Measurements from ENCODE around the gene TNFSF11.
"Not testable (repeated sequence)": the region's sequence is repeated elsewhere in the genome, so short reads cannot be mapped to it uniquely, and the experiment has no call there.

The TNFSF11 gene

GRCh38 chr13:42548731-42549551 is 25.0 kb upstream of the TNFSF11 start:
- H3K4me3 ChIP-seq (ENCODE audit: low read length) = peak overlapping the region; percentile 44; the same call in 1 of the 2 replicates
- TF ChIP-seq ZNF274 (IDR thresholded peaks at IDR 0.05; ENCODE audit: low read depth, low read length) = no peak

- H3K4me3 ChIP-seq (ENCODE audit: low read length) = peak overlapping the region; percentile 44; the same call in 1 of the 2 replicates
Observed at GRCh38 chr13:42549552-42549936, 24.4 kb upstream of the TNFSF11 start.

GRCh38 chr13:42551611-42552010 is 22.3 kb upstream of the TNFSF11 start:
- H3K4me3 ChIP-seq (ENCODE audit: low read length) = no peak overlapping the region
- no peak for TF ChIP-seq ZNF274 (IDR thresholded peaks at IDR 0.05; ENCODE audit: low read depth, low read length)

More at GRCh38 chr13:42549552-42549936, 24.4 kb upstream of the TNFSF11 start:
- TF ChIP-seq ZNF274 (IDR thresholded peaks at IDR 0.05; ENCODE audit: low read depth, low read length) = no peak

GRCh38 chr13:42553098-42554046 is 20.6 kb upstream of the TNFSF11 start:
- no peak for TF ChIP-seq ZNF274 (IDR thresholded peaks at IDR 0.05; ENCODE audit: low read depth, low read length)
- H3K4me3 ChIP-seq (ENCODE audit: low read length) = no peak overlapping the region

- H3K4me3 ChIP-seq (ENCODE audit: low read length) = no peak overlapping the region
- TF ChIP-seq ZNF274 (IDR thresholded peaks at IDR 0.05; ENCODE audit: low read depth, low read length) = no peak
Observed at GRCh38 chr13:42559057-42559456, 14.9 kb upstream of the TNFSF11 start.

GRCh38 chr13:42559573-42560218 is 14.3 kb upstream of the TNFSF11 start:
- not testable (repeated sequence) for H3K4me3 ChIP-seq (ENCODE audit: low read length)

- H3K4me3 ChIP-seq (ENCODE audit: low read length) = not testable (repeated sequence)
Observed at GRCh38 chr13:42560320-42560719, 13.6 kb upstream of the TNFSF11 start.

GRCh38 chr13:42561752-42562467 is 12.0 kb upstream of the TNFSF11 start:
- H3K4me3 ChIP-seq (ENCODE audit: low read length) = no peak overlapping the region
- TF ChIP-seq ZNF274 (IDR thresholded peaks at IDR 0.05; ENCODE audit: low read depth, low read length) = no peak

GRCh38 chr13:42567906-42568305 is 6.0 kb upstream of the TNFSF11 start:
- no peak for TF ChIP-seq ZNF274 (IDR thresholded peaks at IDR 0.05; ENCODE audit: low read depth, low read length)
- no peak overlapping the region for H3K4me3 ChIP-seq (ENCODE audit: low read length)

GRCh38 chr13:42569576-42570344 is 4.2 kb upstream of the TNFSF11 start:
- no peak for TF ChIP-seq ZNF274 (IDR thresholded peaks at IDR 0.05; ENCODE audit: low read depth, low read length)
- no peak overlapping the region for H3K4me3 ChIP-seq (ENCODE audit: low read length)

GRCh38 chr13:42571895-42572294 is 2.1 kb upstream of the TNFSF11 start:
- no peak for TF ChIP-seq ZNF274 (IDR thresholded peaks at IDR 0.05; ENCODE audit: low read depth, low read length)
- H3K4me3 ChIP-seq (ENCODE audit: low read length) = no peak overlapping the region

GRCh38 chr13:42574435-42575311 is 721 bp downstream of the TNFSF11 start:
- H3K4me3 ChIP-seq (ENCODE audit: low read length) = peak overlapping the region; percentile 52; the same call in 1 of the 2 replicates

More at GRCh38 chr13:42574435-42575311, 721 bp downstream of the TNFSF11 start:
- TF ChIP-seq ZNF274 (IDR thresholded peaks at IDR 0.05; ENCODE audit: low read depth, low read length) = no peak
